GM19035 (cell line): ENCODE data around the gene IGSF1.
"Not testable (repeated sequence)": the region's sequence is repeated elsewhere in the genome, so short reads cannot be mapped to it uniquely, and the experiment has no call there.

Source experiments
- ATAC-seq: cut with Tn5 transposase; IDR thresholded peaks from one replicate; pipeline ENCODE4 v1.9.1; 2021; ENCODE audit not compliant: unreplicated experiment

IGSF1 gene

GRCh38 chrX:131273011-131273410, 16.1 kb downstream of the IGSF1 start:
- no peak for ATAC-seq

- no peak for ATAC-seq
These were observed 17.3 kb downstream of the IGSF1 start for GRCh38 chrX:131271826-131272225.

- ATAC-seq, result no peak
These were observed 17.8 kb downstream of the IGSF1 start for GRCh38 chrX:131271274-131271673.

GRCh38 chrX:131270080-131270479, 19.0 kb downstream of the IGSF1 start:
- ATAC-seq, result no peak

- ATAC-seq, result no peak
These were observed 24.4 kb downstream of the IGSF1 start for GRCh38 chrX:131264665-131265064.

- ATAC-seq, result no peak
These were observed 25.1 kb downstream of the IGSF1 start for GRCh38 chrX:131264053-131264452.

- no peak for ATAC-seq
These were observed 26.1 kb downstream of the IGSF1 start for GRCh38 chrX:131262738-131263679.

GRCh38 chrX:131262200-131262599, 26.9 kb downstream of the IGSF1 start:
- ATAC-seq, result no peak

- no peak for ATAC-seq
These were observed 31.7 kb downstream of the IGSF1 start for GRCh38 chrX:131257367-131257766.

GRCh38 chrX:131250984-131251738, 37.9 kb downstream of the IGSF1 start:
- not testable (repeated sequence) for ATAC-seq

- ATAC-seq, result no peak
These were observed 50.0 kb downstream of the IGSF1 start for GRCh38 chrX:131239057-131239456.

GRCh38 chrX:131237363-131237762, 51.7 kb downstream of the IGSF1 start:
- ATAC-seq, result no peak

GRCh38 chrX:131235768-131236545, 53.1 kb downstream of the IGSF1 start:
- no peak for ATAC-seq

- no peak for ATAC-seq
These were observed 61.5 kb downstream of the IGSF1 start for GRCh38 chrX:131227608-131228007.

- ATAC-seq, result no peak
These were observed 62.5 kb downstream of the IGSF1 start for GRCh38 chrX:131226591-131226990.

GRCh38 chrX:131225078-131225477, 64.0 kb downstream of the IGSF1 start:
- ATAC-seq, result no peak
